Prostate gland (tissue), 2 donors: ENCODE results near the gene SMIM24.

ENCODE experiments used
- CTCF ChIP-seq, 4 experiments: fragments of 200-600 bp in 2 of 4; fragments of 450-650 bp in 2 of 4; sonication (generic) in 2 of 4; IDR thresholded peaks; 1 replicate in 3 of 4; 2 replicates in 1 of 4; pipeline ENCODE4 v1.5.1; 2016 to 2019; ENCODE audit warnings: antibody characterized with exemption in 4 of 4, mild to moderate bottlenecking in 2 of 4, moderate library complexity in 2 of 4
- POLR2A ChIP-seq: fragments of 450-650 bp; IDR thresholded peaks from one replicate; pipeline ENCODE4 v1.6.1; 2016; ENCODE audit warnings: antibody characterized with exemption, mild to moderate bottlenecking

DNA sequence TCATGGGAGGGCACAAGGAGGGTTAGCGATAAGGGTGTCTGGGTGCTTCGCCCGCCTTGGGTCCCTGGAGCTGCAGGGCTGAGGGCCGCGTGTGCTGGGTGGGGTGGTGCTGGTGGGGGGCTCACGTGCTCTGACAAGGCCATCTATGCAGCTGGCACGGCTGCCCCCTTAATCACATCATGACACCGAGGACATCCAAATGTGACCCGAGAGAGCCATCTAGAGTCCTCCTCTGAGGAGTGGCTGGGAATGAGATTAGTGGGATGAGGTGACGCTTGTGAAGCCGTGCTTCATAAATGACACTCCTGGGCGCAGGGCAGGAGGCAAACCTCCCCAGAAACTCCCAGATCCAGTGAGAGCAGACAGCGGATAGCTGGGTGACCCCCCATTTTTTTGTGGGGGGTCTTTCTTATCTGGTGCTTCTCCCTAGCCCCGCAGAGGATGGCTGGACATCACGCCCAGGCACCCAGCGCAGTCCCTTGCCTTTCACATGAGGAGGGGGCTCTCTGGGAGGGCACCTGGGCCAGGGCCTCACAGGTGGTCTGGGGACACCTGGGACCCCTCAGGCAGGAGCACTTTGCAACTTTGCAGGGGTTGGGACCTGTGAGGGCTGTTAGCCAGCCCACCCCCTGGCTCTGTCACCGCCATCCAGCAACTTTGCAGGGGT is 32.4 kb upstream of the SMIM24 start:
- TF ChIP-seq CTCF (IDR thresholded peaks at IDR 0.05) (no peak), POLR2A (no peak)
